WTC11 (cell line): Measurements from ENCODE around the gene OR9Q1. TPM values are rescaled to one million over a fixed set of nuclear protein-coding genes. Genes with fewer than 3 reads are reported as not detected.
A peak's percentile ranks its signal among the peaks of the same experiment; 100 is the strongest.
"Not testable (repeated sequence)": the region's sequence is repeated elsewhere in the genome, so short reads cannot be mapped to it uniquely, and the experiment has no call there.

Experiments used
- ATAC-seq: fragments of 200-7000 bp; cut with Tn5 transposase; 2 replicates; pipeline ENCODE4 v1.10.0; 2021; ENCODE audit warnings: mild to moderate bottlenecking, moderate library complexity
- CTCF ChIA-PET: fragments of 300-600 bp; sonication (Branson Sonifier 250); formaldehyde crosslinking; loops from one replicate; lab custom pipeline; 2021; ENCODE audit warnings: antibody characterized with exemption; lab: Charles Lee
- POLR2A ChIA-PET: fragments of 350-600 bp; sonication (Branson Sonifier 250); formaldehyde crosslinking; loops from one replicate; lab custom pipeline; 2021; ENCODE audit warnings: antibody characterized with exemption; lab: Charles Lee
- DNase-seq: peaks from one replicate; pipeline ENCODE4 v3.0.0; 2021; ENCODE audit warnings: low spot score
- H3K27ac Mint-ChIP-seq: 2 replicates; pipeline ENCODE4 v1.8.0; 2021; ENCODE audit warnings: mixed read lengths
- H3K27me3 Mint-ChIP-seq: 2 replicates; pipeline ENCODE4 v1.8.0; 2021; ENCODE audit warnings: low read depth, mild to moderate bottlenecking, moderate library complexity, mixed read lengths
- H3K36me3 Mint-ChIP-seq: 2 replicates; pipeline ENCODE4 v1.8.0; 2021; ENCODE audit warnings: mixed read lengths
- H3K4me1 Mint-ChIP-seq: 2 replicates; pipeline ENCODE4 v1.8.0; 2022; ENCODE audit warnings: mixed read lengths
- H3K4me3 Mint-ChIP-seq: 2 replicates; pipeline ENCODE4 v1.8.0; 2021; ENCODE audit warnings: mild to moderate bottlenecking, moderate library complexity, mixed read lengths
- H3K9me3 Mint-ChIP-seq: 2 replicates; pipeline ENCODE4 v1.8.0; 2021; ENCODE audit warnings: mixed read lengths
- ATF1 ChIP-seq: sonication (generic); formaldehyde crosslinking; IDR thresholded peaks from 2 replicates; pipeline ENCODE4 v1.8.1; 2023; ENCODE audit warnings: mild to moderate bottlenecking, moderate library complexity, missing genetic modification reagents
- FOXJ3 ChIP-seq: sonication (generic); formaldehyde crosslinking; IDR thresholded peaks from 2 replicates; pipeline ENCODE4 v1.9.0; 2021; ENCODE audit warnings: missing genetic modification reagents, mild to moderate bottlenecking, borderline replicate concordance
- NFE2L1 ChIP-seq: sonication (generic); formaldehyde crosslinking; IDR thresholded peaks from 2 replicates; pipeline ENCODE4 v1.8.1; 2023; ENCODE audit warnings: missing genetic modification reagents
- OVOL2 ChIP-seq: fragments of 250-450 bp; sonication (Bioruptor Pico); IDR thresholded peaks from 2 replicates; pipeline ENCODE4 v1.9.0; 2021; ENCODE audit warnings: mild to moderate bottlenecking, borderline replicate concordance
- SMAD3 ChIP-seq: sonication (generic); formaldehyde crosslinking; IDR thresholded peaks from 2 replicates; pipeline ENCODE4 v1.8.0; 2022; ENCODE audit warnings: missing genetic modification reagents, mild to moderate bottlenecking, borderline replicate concordance
- SMAD4 ChIP-seq: sonication (generic); formaldehyde crosslinking; IDR thresholded peaks from 2 replicates; pipeline ENCODE4 v1.8.0; 2022; ENCODE audit warnings: mild to moderate bottlenecking, missing genetic modification reagents
- SP1 ChIP-seq: sonication (generic); formaldehyde crosslinking; conservative IDR thresholded peaks from 2 replicates; pipeline ENCODE4 v1.8.1; 2022; ENCODE audit warnings: missing genetic modification reagents
- TEAD4 ChIP-seq: sonication (generic); formaldehyde crosslinking; IDR thresholded peaks from 2 replicates; pipeline ENCODE4 v1.8.0; 2022; ENCODE audit warnings: mild to moderate bottlenecking, missing genetic modification reagents
- TP53 ChIP-seq: sonication (generic); formaldehyde crosslinking; IDR thresholded peaks from 2 replicates; pipeline ENCODE4 v1.8.1; 2023; ENCODE audit warnings: mild to moderate bottlenecking, missing genetic modification reagents
- ZNF138 ChIP-seq: sonication (generic); formaldehyde crosslinking; conservative IDR thresholded peaks from 2 replicates; pipeline ENCODE4 v1.8.1; 2022; ENCODE audit warnings: mild to moderate bottlenecking, moderate library complexity, missing genetic modification reagents
- ZNF219 ChIP-seq: sonication (generic); formaldehyde crosslinking; IDR thresholded peaks from 2 replicates; pipeline ENCODE4 v1.8.0; 2023; ENCODE audit warnings: missing genetic modification reagents, mild to moderate bottlenecking, borderline replicate concordance
- ZNF416 ChIP-seq: fragments of 250-450 bp; sonication (Bioruptor Pico); IDR thresholded peaks from 2 replicates; pipeline ENCODE4 v1.9.0; 2021; ENCODE audit warnings: mild to moderate bottlenecking, inconsistent platforms
- ZNF671 ChIP-seq: fragments of 250-450 bp; sonication (Bioruptor Pico); IDR thresholded peaks from 2 replicates; pipeline ENCODE4 v1.8.0; 2021; ENCODE audit warnings: mild to moderate bottlenecking
- total RNA-seq: library from RNA; stranded (reverse); gene quantifications from 3 replicates; pipeline ENCODE4 v1.2.3, GENCODE V29; 2021
- TF ChIP-seq, protein P1 (sequence below): sonication (generic); formaldehyde crosslinking; IDR thresholded peaks from 2 replicates; pipeline ENCODE4 v1.8.1; 2023; ENCODE audit warnings: mild to moderate bottlenecking, missing genetic modification reagents, moderate library complexity
- TF ChIP-seq, protein P2 (sequence below): sonication (generic); formaldehyde crosslinking; IDR thresholded peaks from 2 replicates; pipeline ENCODE4 v1.8.0; 2022; ENCODE audit warnings: mild to moderate bottlenecking, missing genetic modification reagents
- TF ChIP-seq, protein P3 (sequence below): sonication (generic); formaldehyde crosslinking; IDR thresholded peaks from 2 replicates; pipeline ENCODE4 v1.8.0; 2022; ENCODE audit warnings: mild to moderate bottlenecking, missing genetic modification reagents
- TF ChIP-seq, protein P4 (sequence below): fragments of 250-450 bp; sonication (Bioruptor Pico); IDR thresholded peaks from 2 replicates; pipeline ENCODE4 v1.9.0; 2021; ENCODE audit warnings: mild to moderate bottlenecking
- TF ChIP-seq, protein P5 (sequence below): fragments of 250-450 bp; sonication (Bioruptor Pico); IDR thresholded peaks from 2 replicates; pipeline ENCODE4 v1.9.0; 2021; ENCODE audit warnings: moderate library complexity, mild to moderate bottlenecking, inconsistent platforms, borderline replicate concordance
- TF ChIP-seq, protein P6 (sequence below): fragments of 250-450 bp; sonication (Bioruptor Pico); IDR thresholded peaks from 2 replicates; pipeline ENCODE4 v2.1.2; 2022; ENCODE audit warnings: mild to moderate bottlenecking, moderate library complexity

The OR9Q1 gene
- total RNA-seq, 1 experiment from 2014 or later, result not detected

DNA sequence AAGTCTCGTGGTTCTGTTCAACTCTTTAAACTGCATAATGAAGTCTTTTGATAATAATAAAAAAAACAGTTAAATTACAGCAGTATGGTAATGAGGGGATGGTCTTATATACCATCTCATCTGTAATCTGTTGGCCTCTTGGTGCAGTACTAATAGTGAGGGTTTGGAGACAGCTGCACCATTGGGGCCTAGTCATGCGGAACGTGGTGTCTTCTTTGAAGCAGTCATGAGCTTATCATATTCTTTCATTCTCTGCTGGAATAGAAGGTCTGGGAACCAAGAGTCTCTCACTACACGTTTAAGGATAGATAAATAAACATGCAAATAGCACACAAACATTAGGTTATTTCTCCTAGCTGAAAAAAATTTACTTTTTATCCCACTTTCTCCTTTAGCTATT is 40.9 kb upstream of the OR9Q1 start (continued):
- TF ChIP-seq, protein P1, sequence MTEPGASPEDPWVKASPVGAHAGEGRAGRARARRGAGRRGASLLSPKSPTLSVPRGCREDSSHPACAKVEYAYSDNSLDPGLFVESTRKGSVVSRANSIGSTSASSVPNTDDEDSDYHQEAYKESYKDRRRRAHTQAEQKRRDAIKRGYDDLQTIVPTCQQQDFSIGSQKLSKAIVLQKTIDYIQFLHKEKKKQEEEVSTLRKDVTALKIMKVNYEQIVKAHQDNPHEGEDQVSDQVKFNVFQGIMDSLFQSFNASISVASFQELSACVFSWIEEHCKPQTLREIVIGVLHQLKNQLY, result no peak
- no peak for TF ChIP-seq NFE2L1 (CRISPR knock-in tag)
- no peak for TF ChIP-seq SP1 (CRISPR knock-in tag)
- TF ChIP-seq, protein P2, sequence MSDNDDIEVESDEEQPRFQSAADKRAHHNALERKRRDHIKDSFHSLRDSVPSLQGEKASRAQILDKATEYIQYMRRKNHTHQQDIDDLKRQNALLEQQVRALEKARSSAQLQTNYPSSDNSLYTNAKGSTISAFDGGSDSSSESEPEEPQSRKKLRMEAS, result no peak
- no peak for TF ChIP-seq OVOL2 (CRISPR knock-in tag)

DNA sequence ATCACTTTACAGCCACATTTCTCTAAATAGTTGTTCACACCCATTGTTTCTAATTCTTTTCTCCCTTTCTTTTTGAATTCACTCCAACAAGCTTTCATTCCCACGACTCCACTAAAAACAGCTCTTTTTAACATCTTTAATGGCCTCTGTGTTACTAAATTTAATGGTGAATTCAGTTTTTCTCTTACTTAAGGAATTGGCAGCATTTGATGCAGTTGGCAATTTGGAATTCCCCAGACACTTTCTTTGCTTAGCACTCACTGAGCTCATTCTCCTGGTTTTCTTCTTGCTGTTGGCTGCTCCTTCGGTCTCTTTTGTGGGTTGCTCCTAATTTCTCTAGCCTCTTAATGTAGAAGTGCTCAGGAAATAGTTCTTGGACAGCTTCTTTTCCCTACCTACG is 40.5 kb upstream of the OR9Q1 start:
- Mint-ChIP-seq H3K36me3 (no peaks in the 10 kb centered on the region), H3K4me3 (no peak overlapping the region), H3K9me3 (peaks cover 13% of the 10 kb centered on the region), H3K27ac (no peak overlapping the region), H3K27me3 (no peaks in the 10 kb centered on the region; the same call in 1 of the 2 replicates), H3K4me1 (no peaks in the 10 kb centered on the region)
- ATAC-seq, result no peak
- CTCF ChIA-PET, result interaction anchor here (1.2 kb wide), 1 partner anchor 78 kb away, joined by 3 read pairs; no protein-coding TSS in a partner anchor
- POLR2A ChIA-PET, result no interaction called here
- DNase-seq, result no peak
- no peak for TF ChIP-seq ZNF219 (CRISPR knock-in tag)
- no peak for TF ChIP-seq SP1 (CRISPR knock-in tag)
- no peak for TF ChIP-seq ATF1 (CRISPR knock-in tag)
- TF ChIP-seq, protein P3, sequence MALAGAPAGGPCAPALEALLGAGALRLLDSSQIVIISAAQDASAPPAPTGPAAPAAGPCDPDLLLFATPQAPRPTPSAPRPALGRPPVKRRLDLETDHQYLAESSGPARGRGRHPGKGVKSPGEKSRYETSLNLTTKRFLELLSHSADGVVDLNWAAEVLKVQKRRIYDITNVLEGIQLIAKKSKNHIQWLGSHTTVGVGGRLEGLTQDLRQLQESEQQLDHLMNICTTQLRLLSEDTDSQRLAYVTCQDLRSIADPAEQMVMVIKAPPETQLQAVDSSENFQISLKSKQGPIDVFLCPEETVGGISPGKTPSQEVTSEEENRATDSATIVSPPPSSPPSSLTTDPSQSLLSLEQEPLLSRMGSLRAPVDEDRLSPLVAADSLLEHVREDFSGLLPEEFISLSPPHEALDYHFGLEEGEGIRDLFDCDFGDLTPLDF, result no peak
- TF ChIP-seq, protein P4, sequence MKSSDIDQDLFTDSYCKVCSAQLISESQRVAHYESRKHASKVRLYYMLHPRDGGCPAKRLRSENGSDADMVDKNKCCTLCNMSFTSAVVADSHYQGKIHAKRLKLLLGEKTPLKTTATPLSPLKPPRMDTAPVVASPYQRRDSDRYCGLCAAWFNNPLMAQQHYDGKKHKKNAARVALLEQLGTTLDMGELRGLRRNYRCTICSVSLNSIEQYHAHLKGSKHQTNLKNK (CRISPR knock-in tag), result no peak

DNA sequence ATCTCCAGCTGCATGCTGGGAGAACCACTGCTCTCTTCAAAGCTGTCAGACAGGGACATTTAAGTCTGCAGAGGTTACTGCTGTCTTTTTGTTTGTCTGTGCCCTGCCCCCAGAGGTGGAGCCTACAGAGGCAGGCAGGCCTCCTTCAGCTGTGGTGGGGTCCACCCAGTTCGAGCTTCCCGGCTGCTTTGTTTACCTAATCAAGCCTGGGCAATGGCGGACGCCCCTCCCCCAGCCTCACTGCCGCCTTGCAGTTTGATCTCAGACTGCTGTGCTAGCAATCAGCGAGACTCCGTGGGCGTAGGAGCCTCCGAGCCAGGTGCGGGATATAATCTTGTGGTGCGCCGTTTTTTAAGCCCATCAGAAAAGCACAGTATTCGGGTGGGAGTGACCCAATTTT is 24.2 kb upstream of the OR9Q1 start:
- H3K36me3 Mint-ChIP-seq, H3K27ac Mint-ChIP-seq, ATAC-seq, CTCF ChIA-PET, POLR2A ChIA-PET, DNase-seq, H3K27me3 Mint-ChIP-seq, H3K4me3 Mint-ChIP-seq, H3K4me1 Mint-ChIP-seq: not testable (repeated sequence)
- H3K9me3 Mint-ChIP-seq, result peaks cover 12% of the 10 kb centered on the region

DNA sequence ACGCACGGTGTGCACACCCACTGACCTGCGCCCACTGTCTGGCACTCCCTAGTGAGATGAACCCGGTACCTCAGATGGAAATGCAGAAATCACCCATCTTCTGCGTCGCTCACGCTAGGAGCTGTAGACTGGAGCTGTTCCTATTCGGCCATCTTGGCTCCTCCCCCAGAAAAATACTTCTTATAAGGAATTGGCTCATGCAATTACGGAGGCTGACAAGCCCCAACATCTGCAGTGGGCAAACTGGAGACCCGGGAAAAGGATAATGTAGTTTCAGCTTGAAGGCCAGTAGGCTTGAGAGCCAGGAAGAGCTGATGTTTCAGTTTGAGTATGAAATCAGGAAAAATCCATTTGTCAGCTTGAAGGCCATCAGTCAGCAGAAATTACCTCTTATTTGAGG is 23.7 kb upstream of the OR9Q1 start:
- H3K36me3 Mint-ChIP-seq, POLR2A ChIA-PET, CTCF ChIA-PET, H3K27me3 Mint-ChIP-seq, ATAC-seq, DNase-seq, H3K4me3 Mint-ChIP-seq, H3K27ac Mint-ChIP-seq: not testable (repeated sequence)
- peaks cover 12% of the 10 kb centered on the region for H3K9me3 Mint-ChIP-seq
- peaks cover 11% of the 10 kb centered on the region for H3K4me1 Mint-ChIP-seq

DNA sequence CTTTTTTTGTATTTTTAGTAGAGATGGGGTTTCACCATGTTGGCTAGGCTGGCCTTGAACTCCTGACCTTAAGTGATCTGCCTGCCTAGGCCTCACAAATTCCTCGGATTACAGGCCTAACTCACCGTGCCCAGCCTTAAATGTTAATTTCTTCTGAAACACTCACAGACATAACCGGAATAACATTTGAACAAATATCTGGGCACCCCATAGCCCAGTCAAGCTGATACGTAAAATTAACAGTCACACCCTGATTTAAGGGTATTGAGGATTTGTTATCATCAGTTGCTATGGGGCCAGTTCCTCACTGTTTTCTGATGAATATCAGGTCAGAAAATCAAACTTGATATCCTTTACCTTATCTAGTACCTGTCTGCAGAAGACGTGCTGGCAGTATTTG is 23.0 kb upstream of the OR9Q1 start:
- peaks cover 11% of the 10 kb centered on the region for H3K4me1 Mint-ChIP-seq
- no peak overlapping the region for H3K4me3 Mint-ChIP-seq
- no peak for ATAC-seq
- H3K9me3 Mint-ChIP-seq, result peaks cover 12% of the 10 kb centered on the region
- DNase-seq, result no peak
- peaks cover 7% of the 10 kb centered on the region for H3K36me3 Mint-ChIP-seq
- ChIA-PET POLR2A (no interaction called here), CTCF (no interaction called here)
- H3K27ac Mint-ChIP-seq, result no peak overlapping the region
- TF ChIP-seq ZNF138 (no peak), ZNF416 (CRISPR knock-in tag) (peak; percentile 93)
- no peaks in the 10 kb centered on the region for H3K27me3 Mint-ChIP-seq

DNA sequence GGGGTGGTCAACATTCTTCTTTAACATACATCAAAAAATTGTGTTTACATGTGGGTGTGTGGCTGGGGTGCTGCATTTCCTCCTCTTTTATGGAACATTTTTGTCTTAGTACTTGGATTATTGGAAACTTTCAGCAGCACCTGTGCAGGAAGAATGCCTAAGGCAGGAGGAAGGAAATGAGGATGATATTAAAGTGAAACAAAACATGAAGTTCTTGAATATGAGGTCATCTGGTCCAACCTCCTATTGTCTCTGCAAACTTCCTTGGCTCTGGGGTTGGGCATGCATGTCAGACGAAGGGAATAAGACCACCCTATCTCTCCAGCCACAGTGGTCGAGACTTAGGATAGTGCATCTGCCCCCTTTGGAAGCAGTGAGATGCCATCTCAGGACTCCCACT is 20.6 kb upstream of the OR9Q1 start:
- DNase-seq (no peak), ATAC-seq (no peak)
- Mint-ChIP-seq H3K27me3 (no peaks in the 10 kb centered on the region; the same call in 1 of the 2 replicates), H3K4me1 (peaks cover 11% of the 10 kb centered on the region), H3K27ac (no peak overlapping the region)
- CTCF ChIA-PET, result interaction anchor here (1.0 kb wide), 1 partner anchor 283 kb away, joined by 3 read pairs; no protein-coding TSS in a partner anchor
- POLR2A ChIA-PET, result no interaction called here
- TF ChIP-seq, protein P5, sequence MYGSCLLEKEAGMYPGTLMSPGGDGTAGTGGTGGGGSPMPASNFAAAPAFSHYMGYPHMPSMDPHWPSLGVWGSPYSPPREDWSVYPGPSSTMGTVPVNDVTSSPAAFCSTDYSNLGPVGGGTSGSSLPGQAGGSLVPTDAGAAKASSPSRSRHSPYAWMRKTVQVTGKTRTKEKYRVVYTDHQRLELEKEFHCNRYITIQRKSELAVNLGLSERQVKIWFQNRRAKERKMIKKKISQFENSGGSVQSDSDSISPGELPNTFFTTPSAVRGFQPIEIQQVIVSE, result no peak
- TF ChIP-seq ZNF671 (CRISPR knock-in tag), result no peak
- no peak for TF ChIP-seq SMAD4 (CRISPR knock-in tag)
- TF ChIP-seq FOXJ3 (CRISPR knock-in tag), result no peak
- TF ChIP-seq, protein P6, sequence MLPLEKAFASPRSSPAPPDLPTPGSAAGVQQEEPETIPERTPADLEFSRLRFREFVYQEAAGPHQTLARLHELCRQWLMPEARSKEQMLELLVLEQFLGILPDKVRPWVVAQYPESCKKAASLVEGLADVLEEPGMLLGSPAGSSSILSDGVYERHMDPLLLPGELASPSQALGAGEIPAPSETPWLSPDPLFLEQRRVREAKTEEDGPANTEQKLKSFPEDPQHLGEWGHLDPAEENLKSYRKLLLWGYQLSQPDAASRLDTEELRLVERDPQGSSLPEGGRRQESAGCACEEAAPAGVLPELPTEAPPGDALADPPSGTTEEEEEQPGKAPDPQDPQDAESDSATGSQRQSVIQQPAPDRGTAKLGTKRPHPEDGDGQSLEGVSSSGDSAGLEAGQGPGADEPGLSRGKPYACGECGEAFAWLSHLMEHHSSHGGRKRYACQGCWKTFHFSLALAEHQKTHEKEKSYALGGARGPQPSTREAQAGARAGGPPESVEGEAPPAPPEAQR (CRISPR knock-in tag), result no peak
- TF ChIP-seq SMAD3 (CRISPR knock-in tag), result no peak
- TF ChIP-seq TEAD4, result no peak
- no peak for TF ChIP-seq TP53 (CRISPR knock-in tag)
- TF ChIP-seq, all 79 proteins: peak for 0
- Mint-ChIP-seq H3K9me3 (peaks cover 12% of the 10 kb centered on the region), H3K36me3 (peaks cover 7% of the 10 kb centered on the region), H3K4me3 (no peak overlapping the region)
